HepG2 (cell line): ENCODE data around the gene LDLRAD3. TPM values are rescaled to one million over a fixed set of nuclear protein-coding genes. Genes with fewer than 3 reads are reported as not detected.

ENCODE experiments used
- ATAC-seq: fragments of 200-7000 bp; cut with Tn5 transposase; 3 replicates; pipeline ENCODE4 v1.9.1; 2020; ENCODE audit warnings: mild to moderate bottlenecking, moderate library complexity
- BruUV-seq: library from RNA; stranded (reverse); fragments of 400-500 nt; replicated peaks from 2 replicates; lab custom pipeline; 2021; lab: Mats Ljungman, UMichigan
- CTCF ChIA-PET: fragments of 300-600 bp; formaldehyde crosslinking; extraction: SDS; loops from one replicate; lab custom pipeline; 2021; ENCODE audit warnings: low total read pairs, inconsistent platforms, low intra/inter-chr PET ratio; lab: Yijun Ruan, JAX
- POLR2A ChIA-PET: fragments of 350-600 bp; sonication (Branson Sonifier 250); formaldehyde crosslinking; loops from one replicate; lab custom pipeline; 2020; ENCODE audit warnings: antibody characterized with exemption, inconsistent platforms; lab: Yijun Ruan, JAX
- DNase-seq: peaks from one replicate; pipeline ENCODE4 v3.0.0-alpha.2; 2015; ENCODE audit warnings: low spot score
- FAIRE-seq: peaks from 3 replicates; lab custom pipeline; 2011; peaks lifted over from hg19 to GRCh38; lab: Jason Lieb, UNC
- H2AFZ ChIP-seq: one replicate; pipeline ENCODE4 v1.6.1; 2011; ENCODE audit warnings: low read length, inconsistent platforms
- H3K27ac ChIP-seq: fragments of 300-600 bp; 3 replicates; pipeline ENCODE4 v1.8.0; 2011; ENCODE audit warnings: mixed run types, mild to moderate bottlenecking, mixed read lengths, low read length, inconsistent platforms; ENCODE audit not compliant: insufficient read depth; ENCODE audit errors: extremely low read length
- H3K27me3 ChIP-seq, 2 experiments: fragments of 200-600 bp in 1 of 2; 2 replicates in 1 of 2; 3 replicates in 1 of 2; pipeline versions ENCODE4 v1.6.0 to v1.8.0; 2011; ENCODE audit warnings: low read length in 2 of 2, mild to moderate bottlenecking in 2 of 2, moderate library complexity in 2 of 2, inconsistent platforms in 1 of 2; ENCODE audit not compliant: insufficient read depth in 2 of 2, control insufficient read depth in 1 of 2
- H3K36me3 ChIP-seq, 2 experiments: fragments of 200-600 bp in 1 of 2; replicated peaks in 1 of 2; 2 replicates in 1 of 2; 3 replicates in 1 of 2; pipeline versions ENCODE4 v1.5.1 to v1.8.0; 2011; ENCODE audit warnings: low read length in 2 of 2, inconsistent platforms in 1 of 2; ENCODE audit not compliant: insufficient read depth in 2 of 2, control insufficient read depth in 1 of 2
- H3K4me1 ChIP-seq: 2 replicates; pipeline ENCODE4 v1.5.1; 2012; ENCODE audit warnings: low read length, inconsistent platforms; ENCODE audit not compliant: insufficient read depth
- H3K4me2 ChIP-seq: 2 replicates; pipeline ENCODE4 v1.6.0; 2011; ENCODE audit warnings: low read depth, low read length, inconsistent platforms
- H3K4me3 ChIP-seq, 3 experiments: fragments of 200-600 bp in 1 of 3; sonication (generic), shearing (Covaris generic) in 1 of 3; replicated peaks in 1 of 3; 2 replicates each; pipeline ENCODE4 v1.5.1; 2011 to 2016; ENCODE audit warnings: low read length in 3 of 3, inconsistent platforms in 2 of 3, low read depth in 2 of 3, mild to moderate bottlenecking in 2 of 3, control low read depth in 1 of 3, mixed read lengths in 1 of 3; ENCODE audit not compliant: insufficient read depth in 1 of 3
- H3K79me2 ChIP-seq: one replicate; pipeline ENCODE4 v1.6.1; 2011; ENCODE audit warnings: low read length, inconsistent platforms; ENCODE audit not compliant: insufficient read depth
- H3K9ac ChIP-seq: 2 replicates; pipeline ENCODE4 v1.6.0; 2011; ENCODE audit warnings: mild to moderate bottlenecking, low read depth, low read length, inconsistent platforms; ENCODE audit not compliant: insufficient read depth
- H3K9me3 ChIP-seq: 2 replicates; pipeline ENCODE4 v1.5.1; 2012; ENCODE audit warnings: mild to moderate bottlenecking, low read length
- H4K20me1 ChIP-seq: 2 replicates; pipeline ENCODE4 v1.6.0; 2011; ENCODE audit warnings: inconsistent platforms, mild to moderate bottlenecking, low read length, moderate library complexity; ENCODE audit not compliant: insufficient read depth
- ATF5 ChIP-seq: sonication (generic); formaldehyde crosslinking; IDR thresholded peaks from 2 replicates; pipeline ENCODE4 v1.4.0; 2020; ENCODE audit warnings: mild to moderate bottlenecking, low read depth, missing genetic modification reagents
- HMG20A ChIP-seq: IDR thresholded peaks from 2 replicates; pipeline ENCODE4 v1.6.1; 2016; ENCODE audit warnings: borderline replicate concordance
- KDM1A ChIP-seq: IDR thresholded peaks from 2 replicates; pipeline ENCODE4 v1.6.1; 2016; ENCODE audit warnings: missing compliant biosample characterization
- NCOA1 ChIP-seq: sonication (generic); formaldehyde crosslinking; IDR thresholded peaks from 2 replicates; pipeline ENCODE4 v1.9.0; 2021; ENCODE audit warnings: missing genetic modification reagents
- PHF20 ChIP-seq: sonication (generic); formaldehyde crosslinking; IDR thresholded peaks from 2 replicates; pipeline ENCODE4 v1.5.0; 2020; ENCODE audit warnings: mild to moderate bottlenecking, missing genetic modification reagents
- ZNF260 ChIP-seq: sonication (generic); formaldehyde crosslinking; IDR thresholded peaks from 2 replicates; pipeline ENCODE4 v1.4.0; 2020; ENCODE audit warnings: missing genetic modification reagents, low read depth, mild to moderate bottlenecking, borderline replicate concordance
- WGBS: methylation state at CpG from one replicate; pipeline ENCODE4 v1.1.6; 2017; ENCODE audit warnings: low lambda C conversion rate; 5-methylcytosine and 5-hydroxymethylcytosine counted together
- in situ Hi-C: cut with HindIII; loops from 2 replicates; pipeline ENCODE4 v1.10.0; 2017; ENCODE audit warnings: low pct_unique_long_range_greater_than_20kb; ENCODE audit not compliant: extremely low pct_ligation_motif_present
- intact Hi-C: fragments of 100-400 bp; cut with micrococcal nuclease; formaldehyde crosslinking; loops from one replicate; pipeline ENCODE4 v1.10.0; 2022; ENCODE audit not compliant: unreplicated experiment
- polyA plus RNA-seq, 8 experiments: library from polyadenylated mRNA; depleted of rRNA in 3 of 8; stranded (reverse) in 7 of 8; unstranded in 1 of 8; fragments of >200 nt; fragmentation: Illumina TruSeq in 4 of 8; extraction: Trizol in 4 of 8; gene quantifications; 2 replicates each; pipeline versions ENCODE4 v1.2.1 to v1.2.3, GENCODE V29; 2011 to 2016; ENCODE audit warnings: low read depth in 4 of 8, missing spikeins in 1 of 8, mixed read lengths in 1 of 8; ENCODE audit not compliant: insufficient read depth in 1 of 8
- total RNA-seq, 5 experiments: library from RNA; depleted of rRNA; stranded (reverse); fragments of >200 nt; fragmentation: Illumina TruSeq; extraction: Trizol; gene quantifications; 2 replicates each; pipeline ENCODE4 v1.2.3, GENCODE V29; 2016; ENCODE audit warnings: low read depth in 1 of 5

LDLRAD3 gene
- total and polyA plus RNA-seq, 2 of the 13 experiments (the other 11 are each of a cell fraction or from before 2014, with no cell fraction given): 0.50 to 0.60 TPM

- FAIRE-seq (no peak), DNase-seq (no peak), ATAC-seq (no peak)
- Histone ChIP-seq H3K4me2 (no peak overlapping the region), H3K4me1 (no peaks in the 10 kb centered on the region), H3K9me3 (no peaks in the 10 kb centered on the region), H2AFZ (no peak overlapping the region), H3K27me3 (peaks cover 0 to 11% of the 10 kb centered on the region in 2 experiments; a peak in 2 of 5 replicates), H3K27ac (no peak overlapping the region), H4K20me1 (no peaks in the 10 kb centered on the region), H3K4me3 (no peak overlapping the region), H3K79me2 (no peaks in the 10 kb centered on the region), H3K9ac (no peak overlapping the region), H3K36me3 (no peaks in the 10 kb centered on the region)
- in situ Hi-C loops: loop anchor here (5.0 to 25.0 kb wide), 4 partner anchors 220 to 778 kb away; partner anchors contain the start of gene FJX1
- TF ChIP-seq ZNF260 (CRISPR knock-in tag) (no peak), ATF5 (no peak), PHF20 (CRISPR knock-in tag) (no peak), KDM1A (no peak), HMG20A (CRISPR knock-in tag) (no peak), NCOA1 (CRISPR knock-in tag) (no peak)
- CTCF ChIA-PET: interaction anchor here (1.5 kb wide), 1 partner anchor 777 kb away, joined by 3 read pairs; no protein-coding TSS in a partner anchor
- BruUV-seq: no TSS peak
- POLR2A ChIA-PET: no interaction called here
- intact Hi-C loops: loop anchor here (5.0 kb wide), 2 partner anchors 212 to 778 kb away; no protein-coding TSS in a partner anchor
- 11% methylated on average over 5 of the region's 5 CpGs for WGBS
Measured at GRCh38 chr11:36264973-36265344, 321.1 kb downstream of the LDLRAD3 start.
